K562 (cell line): ENCODE measurements around the gene HPSE2. TPM values are rescaled to one million over a fixed set of nuclear protein-coding genes. Genes with fewer than 3 reads are reported as not detected.

ENCODE experiments used
- BACH1 ChIP-seq: fragments of 200-800 bp; sonication (Bioruptor generic); IDR thresholded peaks from 2 replicates; pipeline ENCODE4 v1.6.1; 2016; ENCODE audit warnings: missing genetic modification characterization, missing compliant biosample characterization
- CBX5 ChIP-seq: IDR thresholded peaks from 2 replicates; pipeline ENCODE4 v1.6.1; 2014; ENCODE audit warnings: low read depth, borderline replicate concordance
- EGR1 ChIP-seq: fragments of 450-650 bp; conservative IDR thresholded peaks from 2 replicates; pipeline ENCODE4 v1.6.1; 2017; ENCODE audit warnings: mild to moderate bottlenecking
- HMG20A ChIP-seq: fragments of 450-650 bp; formaldehyde crosslinking; conservative IDR thresholded peaks from 2 replicates; pipeline ENCODE4 v1.4.0; 2020; ENCODE audit warnings: mild to moderate bottlenecking, mixed read lengths
- KDM1A ChIP-seq, 2 experiments: fragments of 450-650 bp; IDR thresholded peaks; 2 replicates each; pipeline ENCODE4 v1.6.1; 2016; ENCODE audit warnings: mild to moderate bottlenecking in 2 of 2
- NR2F6 ChIP-seq: fragments of 450-650 bp; formaldehyde crosslinking; IDR thresholded peaks from 2 replicates; pipeline ENCODE4 v1.4.0; 2020; ENCODE audit warnings: mild to moderate bottlenecking
- RFX1 ChIP-seq: fragments of 450-650 bp; IDR thresholded peaks from 2 replicates; pipeline ENCODE4 v1.6.1; 2016; ENCODE audit warnings: mild to moderate bottlenecking, moderate library complexity
- SMARCA5 ChIP-seq: fragments of 450-650 bp; IDR thresholded peaks from 2 replicates; pipeline ENCODE4 v1.6.1; 2016
- TCF7L2 ChIP-seq: fragments of 150-350 bp; IDR thresholded peaks from 2 replicates; pipeline ENCODE4 v1.6.1; 2016; ENCODE audit warnings: low read depth, mild to moderate bottlenecking, low read length, moderate library complexity
- TRIM24 ChIP-seq, 2 experiments: fragments of 450-650 bp; IDR thresholded peaks; 2 replicates each; pipeline ENCODE4 v1.6.1; 2016
- XRCC3 ChIP-seq: fragments of 450-650 bp; IDR thresholded peaks from 2 replicates; pipeline ENCODE4 v1.6.1; 2017; ENCODE audit warnings: mild to moderate bottlenecking, moderate library complexity
- XRCC4 ChIP-seq: IDR thresholded peaks from one replicate; pipeline ENCODE4 v1.6.1; 2011; ENCODE audit not compliant: insufficient read depth, insufficient read length; ENCODE audit errors: extremely low read depth
- ZFP1 ChIP-seq: fragments of 450-650 bp; formaldehyde crosslinking; IDR thresholded peaks from 2 replicates; pipeline ENCODE4 v1.4.0; 2020; ENCODE audit warnings: mild to moderate bottlenecking, mixed read lengths
- ZFP30 ChIP-seq: fragments of 250-450 bp; sonication (Bioruptor Pico); IDR thresholded peaks from 2 replicates; pipeline ENCODE4 v1.8.0; 2022; ENCODE audit warnings: moderate library complexity, mild to moderate bottlenecking, inconsistent platforms, borderline replicate concordance
- ZNF253 ChIP-seq: fragments of 250-450 bp; sonication (Bioruptor Pico); conservative IDR thresholded peaks from 2 replicates; pipeline ENCODE4 v1.6.1; 2021; ENCODE audit warnings: mild to moderate bottlenecking
- ZNF311 ChIP-seq: fragments of 250-450 bp; sonication (Bioruptor Pico); IDR thresholded peaks from 2 replicates; pipeline ENCODE4 v1.4.0; 2020; ENCODE audit warnings: mild to moderate bottlenecking, moderate library complexity
- polyA plus RNA-seq, 8 experiments: library from polyadenylated mRNA; depleted of rRNA in 4 of 8; stranded (reverse) in 5 of 8; unstranded in 3 of 8; fragments of >200 nt; fragmentation: Nextera tagmentation in 2 of 8; fragmentation: Illumina TruSeq in 1 of 8; extraction: Ambion mirVana in 2 of 8; extraction: Trizol in 1 of 8; gene quantifications; 2 replicates each; pipeline versions ENCODE4 v1.2.1 to v1.2.3, GENCODE V29; 2011 to 2014; ENCODE audit warnings: inconsistent platforms in 1 of 8, missing spikeins in 1 of 8
- total RNA-seq, 7 experiments: library from RNA; depleted of rRNA in 6 of 7; stranded (reverse); fragments of >200 nt in 6 of 7; fragmentation: Illumina TruSeq in 2 of 7; extraction: Trizol in 2 of 7; gene quantifications; 2 replicates each; pipeline versions ENCODE4 v1.2.1 to v1.2.3, GENCODE V29; 2011 to 2021; ENCODE audit warnings: low replicate concordance in 1 of 7
- TF ChIP-seq, protein P1 (sequence below): fragments of 450-650 bp; IDR thresholded peaks from 2 replicates; pipeline ENCODE4 v1.6.1; 2017; ENCODE audit warnings: mild to moderate bottlenecking, moderate library complexity
- TF ChIP-seq, protein P2 (sequence below): fragments of 450-650 bp; IDR thresholded peaks from 2 replicates; pipeline ENCODE4 v1.6.1; 2016; ENCODE audit warnings: low read depth
- TF ChIP-seq, protein P3 (sequence below): sonication (generic); formaldehyde crosslinking; IDR thresholded peaks from 2 replicates; pipeline ENCODE4 v1.8.0; 2022; ENCODE audit warnings: mild to moderate bottlenecking, missing genetic modification reagents, borderline replicate concordance

HPSE2 gene
- total and polyA plus RNA-seq, 9 of the 15 experiments (the other 6 are each of a cell fraction or from before 2014, with no cell fraction given) = 0.03 to 0.10 (median 0.04) TPM; not detected in 2

DNA sequence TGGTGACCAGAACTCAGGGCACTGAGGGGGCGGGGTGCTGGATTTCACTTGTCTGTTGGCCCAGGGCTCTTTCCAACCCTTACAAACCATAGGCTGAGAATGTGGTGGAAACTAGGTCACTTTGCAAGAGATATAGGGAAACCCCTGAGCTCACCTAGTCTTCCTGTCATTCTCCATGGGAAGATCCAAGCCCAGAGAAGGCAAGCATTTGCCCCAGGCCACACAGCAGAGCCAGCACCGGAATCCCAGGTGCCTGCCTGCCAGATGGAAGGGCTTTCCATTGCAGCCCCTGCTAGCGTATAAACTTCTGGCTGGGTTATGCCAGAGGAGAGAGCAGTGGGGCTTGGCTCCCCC lies 821.1 kb downstream of the HPSE2 start (continued):
- TF ChIP-seq, protein P1, sequence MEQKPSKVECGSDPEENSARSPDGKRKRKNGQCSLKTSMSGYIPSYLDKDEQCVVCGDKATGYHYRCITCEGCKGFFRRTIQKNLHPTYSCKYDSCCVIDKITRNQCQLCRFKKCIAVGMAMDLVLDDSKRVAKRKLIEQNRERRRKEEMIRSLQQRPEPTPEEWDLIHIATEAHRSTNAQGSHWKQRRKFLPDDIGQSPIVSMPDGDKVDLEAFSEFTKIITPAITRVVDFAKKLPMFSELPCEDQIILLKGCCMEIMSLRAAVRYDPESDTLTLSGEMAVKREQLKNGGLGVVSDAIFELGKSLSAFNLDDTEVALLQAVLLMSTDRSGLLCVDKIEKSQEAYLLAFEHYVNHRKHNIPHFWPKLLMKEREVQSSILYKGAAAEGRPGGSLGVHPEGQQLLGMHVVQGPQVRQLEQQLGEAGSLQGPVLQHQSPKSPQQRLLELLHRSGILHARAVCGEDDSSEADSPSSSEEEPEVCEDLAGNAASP = no peak
- TF ChIP-seq, protein P2, sequence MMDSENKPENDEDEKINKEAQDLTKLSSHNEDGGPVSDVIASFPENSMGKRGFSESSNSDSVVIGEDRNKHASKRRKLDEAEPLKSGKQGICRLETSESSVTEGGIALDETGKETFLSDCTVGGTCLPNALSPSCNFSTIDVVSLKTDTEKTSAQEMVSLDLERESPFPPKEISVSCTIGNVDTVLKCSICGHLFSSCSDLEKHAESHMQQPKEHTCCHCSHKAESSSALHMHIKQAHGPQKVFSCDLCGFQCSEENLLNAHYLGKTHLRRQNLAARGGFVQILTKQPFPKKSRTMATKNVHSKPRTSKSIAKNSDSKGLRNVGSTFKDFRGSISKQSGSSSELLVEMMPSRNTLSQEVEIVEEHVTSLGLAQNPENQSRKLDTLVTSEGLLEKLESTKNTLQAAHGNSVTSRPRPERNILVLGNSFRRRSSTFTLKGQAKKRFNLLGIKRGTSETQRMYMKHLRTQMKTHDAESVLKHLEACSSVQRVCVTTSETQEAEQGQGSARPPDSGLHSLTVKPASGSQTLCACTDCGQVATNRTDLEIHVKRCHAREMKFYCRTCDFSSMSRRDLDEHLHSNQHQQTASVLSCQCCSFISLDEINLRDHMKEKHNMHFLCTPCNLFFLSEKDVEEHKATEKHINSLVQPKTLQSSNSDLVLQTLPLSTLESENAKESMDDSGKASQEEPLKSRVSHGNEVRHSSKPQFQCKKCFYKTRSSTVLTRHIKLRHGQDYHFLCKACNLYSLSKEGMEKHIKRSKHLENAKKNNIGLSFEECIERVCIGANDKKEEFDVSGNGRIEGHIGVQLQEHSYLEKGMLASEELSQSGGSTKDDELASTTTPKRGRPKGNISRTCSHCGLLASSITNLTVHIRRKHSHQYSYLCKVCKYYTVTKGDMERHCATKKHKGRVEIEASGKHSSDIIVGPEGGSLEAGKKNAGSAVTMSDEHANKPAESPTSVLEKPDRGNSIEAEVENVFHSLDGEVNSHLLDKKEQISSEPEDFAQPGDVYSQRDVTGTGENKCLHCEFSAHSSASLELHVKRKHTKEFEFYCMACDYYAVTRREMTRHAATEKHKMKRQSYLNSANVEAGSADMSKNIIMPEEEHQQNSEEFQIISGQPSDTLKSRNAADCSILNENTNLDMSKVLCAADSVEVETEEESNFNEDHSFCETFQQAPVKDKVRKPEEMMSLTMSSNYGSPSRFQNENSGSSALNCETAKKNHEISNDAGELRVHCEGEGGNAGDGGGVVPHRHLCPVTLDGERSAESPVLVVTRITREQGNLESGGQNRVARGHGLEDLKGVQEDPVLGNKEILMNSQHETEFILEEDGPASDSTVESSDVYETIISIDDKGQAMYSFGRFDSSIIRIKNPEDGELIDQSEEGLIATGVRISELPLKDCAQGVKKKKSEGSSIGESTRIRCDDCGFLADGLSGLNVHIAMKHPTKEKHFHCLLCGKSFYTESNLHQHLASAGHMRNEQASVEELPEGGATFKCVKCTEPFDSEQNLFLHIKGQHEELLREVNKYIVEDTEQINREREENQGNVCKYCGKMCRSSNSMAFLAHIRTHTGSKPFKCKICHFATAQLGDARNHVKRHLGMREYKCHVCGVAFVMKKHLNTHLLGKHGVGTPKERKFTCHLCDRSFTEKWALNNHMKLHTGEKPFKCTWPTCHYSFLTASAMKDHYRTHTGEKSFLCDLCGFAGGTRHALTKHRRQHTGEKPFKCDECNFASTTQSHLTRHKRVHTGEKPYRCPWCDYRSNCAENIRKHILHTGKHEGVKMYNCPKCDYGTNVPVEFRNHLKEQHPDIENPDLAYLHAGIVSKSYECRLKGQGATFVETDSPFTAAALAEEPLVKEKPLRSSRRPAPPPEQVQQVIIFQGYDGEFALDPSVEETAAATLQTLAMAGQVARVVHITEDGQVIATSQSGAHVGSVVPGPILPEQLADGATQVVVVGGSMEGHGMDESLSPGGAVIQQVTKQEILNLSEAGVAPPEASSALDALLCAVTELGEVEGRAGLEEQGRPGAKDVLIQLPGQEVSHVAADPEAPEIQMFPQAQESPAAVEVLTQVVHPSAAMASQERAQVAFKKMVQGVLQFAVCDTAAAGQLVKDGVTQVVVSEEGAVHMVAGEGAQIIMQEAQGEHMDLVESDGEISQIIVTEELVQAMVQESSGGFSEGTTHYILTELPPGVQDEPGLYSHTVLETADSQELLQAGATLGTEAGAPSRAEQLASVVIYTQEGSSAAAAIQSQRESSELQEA = no peak
- TF ChIP-seq EGR1 (peak; percentile 20; the same call in 1 of the 2 replicates), HMG20A (CRISPR knock-in tag) (no peak), ZNF311 (no peak), NR2F6 (CRISPR knock-in tag) (no peak), SMARCA5 (0 out of 2 replicates have a peak, but pooled peaks have one; percentile 46), RFX1 (no peak), ZFP1 (CRISPR knock-in tag) (no peak), TCF7L2 (no peak), KDM1A (IDR thresholded peaks at IDR 0.05) (peak in 1 of 2 experiments; percentile 44; a peak in 1 of 4 replicates), TRIM24 (IDR thresholded peaks at IDR 0.05) (no peak), XRCC3 (no peak), XRCC4 (no peak), ZNF253 (CRISPR knock-in tag) (no peak), CBX5 (no peak), BACH1 (no peak), ZFP30 (CRISPR knock-in tag) (no peak)
- TF ChIP-seq, protein P3, sequence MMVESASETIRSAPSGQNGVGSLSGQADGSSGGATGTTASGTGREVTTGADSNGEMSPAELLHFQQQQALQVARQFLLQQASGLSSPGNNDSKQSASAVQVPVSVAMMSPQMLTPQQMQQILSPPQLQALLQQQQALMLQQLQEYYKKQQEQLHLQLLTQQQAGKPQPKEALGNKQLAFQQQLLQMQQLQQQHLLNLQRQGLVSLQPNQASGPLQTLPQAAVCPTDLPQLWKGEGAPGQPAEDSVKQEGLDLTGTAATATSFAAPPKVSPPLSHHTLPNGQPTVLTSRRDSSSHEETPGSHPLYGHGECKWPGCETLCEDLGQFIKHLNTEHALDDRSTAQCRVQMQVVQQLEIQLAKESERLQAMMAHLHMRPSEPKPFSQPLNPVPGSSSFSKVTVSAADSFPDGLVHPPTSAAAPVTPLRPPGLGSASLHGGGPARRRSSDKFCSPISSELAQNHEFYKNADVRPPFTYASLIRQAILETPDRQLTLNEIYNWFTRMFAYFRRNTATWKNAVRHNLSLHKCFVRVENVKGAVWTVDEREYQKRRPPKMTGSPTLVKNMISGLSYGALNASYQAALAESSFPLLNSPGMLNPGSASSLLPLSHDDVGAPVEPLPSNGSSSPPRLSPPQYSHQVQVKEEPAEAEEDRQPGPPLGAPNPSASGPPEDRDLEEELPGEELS (CRISPR knock-in tag) = no peak
